Memory B cell (primary cell): Measurements from ENCODE around the gene GIMD1.

Experiments
- ATAC-seq: fragments of 150-1000 bp; cut with Tn5 transposase; 2 replicates; pipeline ENCODE4 v1.10.0; 2021; ENCODE audit warnings: low read depth, mild to moderate bottlenecking, moderate library complexity
- DNase-seq, 2 donors: peaks; one replicate each; pipeline ENCODE4 v3.0.0; 2022; ENCODE audit warnings: low spot score in 2 of 2
- H3K27ac Mint-ChIP-seq: one replicate; pipeline ENCODE4 v1.8.0; 2022; ENCODE audit warnings: mild to moderate bottlenecking, moderate library complexity, mixed read lengths
- H3K27me3 Mint-ChIP-seq: one replicate; pipeline ENCODE4 v1.8.0; 2022; ENCODE audit warnings: mixed read lengths
- H3K36me3 Mint-ChIP-seq: one replicate; pipeline ENCODE4 v1.8.0; 2022; ENCODE audit warnings: mild to moderate bottlenecking, mixed read lengths
- H3K4me1 Mint-ChIP-seq: one replicate; pipeline ENCODE4 v1.8.0; 2022; ENCODE audit warnings: mixed read lengths
- H3K4me3 Mint-ChIP-seq: one replicate; pipeline ENCODE4 v1.8.0; 2022; ENCODE audit warnings: mild to moderate bottlenecking, moderate library complexity, mixed read lengths
- H3K9me3 Mint-ChIP-seq: one replicate; pipeline ENCODE4 v1.8.0; 2022; ENCODE audit warnings: mixed read lengths

GIMD1 gene

GRCh38 chr4:106315476-106315967 lies 53.1 kb downstream of the GIMD1 start:
- Mint-ChIP-seq H3K27ac (no peak overlapping the region), H3K27me3 (no peaks in the 10 kb centered on the region), H3K9me3 (no peaks in the 10 kb centered on the region), H3K4me1 (peaks cover 21% of the 10 kb centered on the region), H3K4me3 (no peak overlapping the region), H3K36me3 (peaks cover 6% of the 10 kb centered on the region)
- DNase-seq = peak in 1 of 2 donors; percentile 38
- ATAC-seq = peak; percentile 12

GRCh38 chr4:106314960-106315359 lies 53.6 kb downstream of the GIMD1 start:
- Mint-ChIP-seq H3K4me3 (peak overlapping the region; percentile 80), H3K36me3 (peaks cover under 1% of the 10 kb centered on the region), H3K9me3 (no peaks in the 10 kb centered on the region), H3K27ac (no peak overlapping the region), H3K27me3 (no peaks in the 10 kb centered on the region), H3K4me1 (peaks cover 21% of the 10 kb centered on the region)
- ATAC-seq (no peak), DNase-seq (no peak)

- Mint-ChIP-seq H3K4me3 (peak overlapping the region; percentile 51), H3K27ac (peak overlapping the region; percentile 76), H3K36me3 (peaks cover 3% of the 10 kb centered on the region), H3K9me3 (no peaks in the 10 kb centered on the region), H3K4me1 (peaks cover 16% of the 10 kb centered on the region), H3K27me3 (no peaks in the 10 kb centered on the region)
- no peak for DNase-seq
- no peak for ATAC-seq
These were observed 55.5 kb downstream of the GIMD1 start for GRCh38 chr4:106312997-106313522.

- no peak for ATAC-seq
- Mint-ChIP-seq H3K27ac (no peak overlapping the region), H3K4me3 (no peak overlapping the region), H3K4me1 (peaks cover 16% of the 10 kb centered on the region), H3K9me3 (no peaks in the 10 kb centered on the region), H3K27me3 (no peaks in the 10 kb centered on the region), H3K36me3 (peaks cover 3% of the 10 kb centered on the region)
- DNase-seq = no peak
These were observed 56.2 kb downstream of the GIMD1 start for GRCh38 chr4:106312377-106312776.
